Stimulated activated CD4-positive, alpha-beta T cell treated with anti-CD3 and anti-CD28 coated beads, Interleukin-1b, Interleukin-23, amount 100 ng/mL, for 24 hours (primary cell): ENCODE results near the gene TMEM179.
"Not testable (repeated sequence)": the region's sequence is repeated elsewhere in the genome, so short reads cannot be mapped to it uniquely, and the experiment has no call there.

ENCODE experiments used
- DNase-seq, 4 experiments: peaks; one replicate each; pipeline ENCODE4 v3.0.0-alpha.2; 2020; ENCODE audit warnings: low read depth in 4 of 4, low spot score in 1 of 4

TMEM179 gene

DNA sequence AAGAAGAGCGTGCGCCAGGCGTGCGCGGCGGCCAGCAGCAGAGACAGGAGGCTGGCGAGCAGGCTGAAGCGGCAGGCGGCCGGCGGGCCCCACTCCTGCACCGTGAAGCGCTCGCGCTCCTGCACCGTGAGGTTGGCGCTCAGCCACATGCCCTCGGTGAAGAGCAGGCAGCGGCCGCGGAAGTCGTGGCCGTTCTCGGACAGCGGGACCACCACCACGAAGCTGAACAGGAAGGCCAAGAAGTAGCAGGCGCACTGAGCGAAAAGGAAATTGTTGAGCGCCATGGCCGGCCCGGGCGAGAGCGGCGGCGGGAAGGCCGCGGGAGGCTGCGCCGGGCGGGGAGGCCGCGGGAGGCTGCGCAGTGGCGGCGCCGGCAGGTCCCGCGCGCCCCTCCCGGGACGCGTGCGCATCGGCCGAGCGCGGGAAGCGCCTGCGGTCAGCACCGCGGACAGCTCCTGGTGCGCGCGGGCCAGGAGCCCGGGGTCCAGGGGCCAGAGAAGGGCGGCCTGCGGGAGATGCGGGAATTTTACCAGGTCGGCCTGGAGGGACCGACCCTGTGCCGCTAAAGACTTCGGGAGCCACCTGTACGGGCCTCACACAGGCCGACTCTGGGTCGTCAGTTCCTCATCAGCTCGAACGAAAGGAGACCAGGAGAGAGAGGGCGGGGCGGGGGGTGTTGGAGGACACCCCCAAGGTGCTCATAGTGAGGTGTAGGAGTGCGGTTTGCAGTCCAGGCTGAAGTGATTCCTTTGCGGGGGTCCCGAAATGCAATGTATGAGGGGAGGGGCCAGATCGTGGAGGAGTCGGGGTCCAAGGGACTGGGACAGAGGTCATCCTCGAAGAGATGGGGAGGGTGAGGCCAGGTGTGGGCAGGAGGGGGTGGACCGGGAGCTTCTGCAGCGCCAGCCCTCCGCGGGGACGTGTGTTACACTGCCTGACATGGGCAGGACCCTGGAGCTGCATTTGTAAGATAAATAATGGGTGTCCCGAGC, at the start of gene TMEM179:
TMEM179 (minus strand) TSS at position 315 of the 992 bp plus-strand sequence; CDS start at position 284, 31 bp downstream.
- peak in 1 of 4 experiments; percentile 10 for DNase-seq

DNA sequence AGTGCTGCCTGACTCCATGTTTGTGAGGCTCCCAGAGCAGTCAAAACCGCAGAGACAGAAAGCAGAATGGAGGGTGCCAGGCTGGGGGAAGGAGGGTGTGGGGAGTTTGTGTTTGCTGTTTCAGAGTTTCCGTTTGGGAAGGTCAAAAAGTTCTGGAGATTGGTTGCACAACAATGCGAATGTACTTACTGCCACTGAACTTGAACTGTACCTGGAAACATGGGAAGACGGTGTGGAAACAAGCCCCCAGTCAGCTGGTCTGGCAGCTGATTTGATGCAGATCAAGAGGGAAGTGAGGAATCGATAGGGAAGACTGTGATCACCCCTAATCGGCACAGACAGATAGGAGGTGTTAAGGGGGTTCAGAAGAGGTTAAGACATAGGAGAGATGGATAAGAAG, 49.5 kb upstream of the TMEM179 start:
- no peak for DNase-seq

DNA sequence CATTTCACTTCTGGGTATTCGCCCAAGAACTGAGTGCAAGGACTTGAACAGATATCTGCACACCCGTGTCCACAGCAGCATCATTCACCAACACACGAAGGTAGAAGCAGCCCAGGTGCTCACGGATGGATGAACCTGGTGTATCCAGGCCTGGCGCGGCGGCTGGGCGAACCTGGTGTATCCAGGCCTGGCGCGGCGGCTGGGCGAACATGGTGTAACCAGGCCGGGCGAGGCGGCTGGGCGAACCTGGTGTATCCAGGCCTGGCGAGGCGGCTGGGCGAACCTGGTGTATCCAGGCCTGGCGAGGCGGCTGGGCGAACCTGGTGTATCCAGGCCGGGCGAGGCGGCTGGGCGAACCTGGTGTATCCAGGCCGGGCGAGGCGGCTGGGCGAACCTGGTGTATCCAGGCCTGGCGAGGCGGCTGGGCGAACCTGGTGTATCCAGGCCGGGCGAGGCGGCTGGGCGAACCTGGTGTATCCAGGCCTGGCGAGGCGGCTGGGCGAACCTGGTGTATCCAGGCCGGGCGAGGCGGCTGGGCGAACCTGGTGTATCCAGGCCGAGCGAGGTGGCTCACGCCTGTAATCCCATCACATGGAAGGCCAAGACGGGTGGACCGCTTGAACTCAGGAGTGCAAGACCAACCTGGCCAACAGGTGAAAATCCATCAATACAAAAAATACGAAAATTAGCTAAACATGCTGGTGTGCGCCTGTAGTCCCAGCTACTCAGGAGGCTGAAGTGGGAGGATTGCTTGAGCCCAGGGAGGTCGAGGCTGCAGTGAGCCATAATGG, 48.8 kb upstream of the TMEM179 start:
- not testable (repeated sequence) for DNase-seq

DNA sequence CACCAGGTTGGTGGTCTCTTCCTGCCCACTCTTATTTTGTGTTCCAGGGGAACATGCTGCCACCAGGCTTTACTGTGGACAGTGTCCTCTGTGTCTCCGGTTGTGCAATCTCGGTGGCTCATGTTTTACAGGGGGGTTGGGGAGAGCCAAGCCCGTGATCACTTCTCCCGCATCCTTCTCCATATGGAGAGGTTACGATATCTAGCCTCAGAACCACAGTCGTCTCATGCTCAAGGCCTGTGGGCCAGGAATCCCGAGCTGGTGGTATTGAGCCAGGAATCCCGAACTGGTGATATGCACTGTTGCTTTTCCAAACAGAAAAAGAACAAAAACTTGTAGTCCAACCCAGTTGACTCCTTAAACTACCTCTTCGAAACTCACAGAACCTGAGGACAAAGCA, 47.8 kb upstream of the TMEM179 start:
- no peak for DNase-seq

DNA sequence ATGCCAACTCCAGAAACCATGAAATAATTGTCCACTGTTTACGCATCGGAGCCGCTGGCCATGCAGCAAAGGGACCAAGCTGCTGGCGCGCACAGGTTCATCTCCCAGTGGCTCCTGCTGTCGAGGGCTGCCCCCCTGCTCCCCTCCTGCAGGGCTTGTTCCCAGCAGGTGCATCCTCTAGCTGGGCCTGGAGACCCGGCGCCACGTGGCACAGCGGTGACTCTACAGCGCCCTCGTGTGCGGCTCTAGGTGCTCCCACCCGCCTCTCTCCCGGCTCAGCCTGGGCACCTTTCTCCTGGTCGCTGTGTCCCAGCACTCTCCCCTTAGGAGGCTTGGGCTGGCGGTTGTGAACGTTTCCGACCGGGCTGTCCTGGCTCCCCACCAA, 47.3 kb upstream of the TMEM179 start:
- no peak for DNase-seq

DNA sequence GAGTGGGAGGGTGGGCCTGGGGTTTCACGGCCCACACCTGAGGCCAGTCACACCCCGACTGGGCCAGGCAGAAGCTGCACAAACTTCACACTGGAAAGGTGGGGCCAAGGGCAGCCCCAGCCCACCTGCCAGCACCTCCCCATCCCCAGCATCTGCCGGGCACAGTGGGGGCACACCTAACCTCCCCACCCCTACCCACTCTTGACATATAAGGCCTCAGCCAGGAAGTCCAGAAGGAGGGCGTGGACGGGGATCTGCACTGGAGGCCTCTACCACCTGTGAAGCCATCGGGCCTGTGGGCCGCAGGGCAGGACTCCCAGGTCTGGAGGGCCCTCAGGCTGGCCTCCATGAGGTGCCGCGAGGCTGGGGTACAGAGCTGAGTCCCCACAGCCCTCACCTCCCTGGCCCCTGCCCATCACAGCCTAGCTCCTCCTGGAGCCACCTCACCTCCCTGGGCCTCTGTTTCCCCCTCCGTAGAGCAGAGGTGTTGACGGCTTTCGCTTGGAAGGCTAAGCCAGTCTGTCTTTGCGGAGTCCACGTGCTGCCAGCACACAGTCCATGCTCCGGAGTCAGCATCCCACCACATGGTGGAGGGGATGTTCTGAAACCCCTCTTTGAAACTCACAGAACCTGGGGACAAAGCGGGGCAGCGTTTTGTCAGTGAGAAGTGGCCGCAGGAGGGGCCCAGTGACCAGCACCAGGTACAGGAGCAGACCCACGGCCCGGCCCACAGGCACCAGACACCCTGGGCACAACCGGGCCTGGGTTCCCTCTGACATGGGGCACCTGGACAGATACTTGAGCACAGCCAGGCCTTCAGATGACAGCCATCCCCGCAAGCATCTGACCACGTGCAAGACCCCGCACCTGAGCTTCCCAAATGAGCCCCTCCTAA, 46.7 kb upstream of the TMEM179 start:
- DNase-seq, result no peak

DNA sequence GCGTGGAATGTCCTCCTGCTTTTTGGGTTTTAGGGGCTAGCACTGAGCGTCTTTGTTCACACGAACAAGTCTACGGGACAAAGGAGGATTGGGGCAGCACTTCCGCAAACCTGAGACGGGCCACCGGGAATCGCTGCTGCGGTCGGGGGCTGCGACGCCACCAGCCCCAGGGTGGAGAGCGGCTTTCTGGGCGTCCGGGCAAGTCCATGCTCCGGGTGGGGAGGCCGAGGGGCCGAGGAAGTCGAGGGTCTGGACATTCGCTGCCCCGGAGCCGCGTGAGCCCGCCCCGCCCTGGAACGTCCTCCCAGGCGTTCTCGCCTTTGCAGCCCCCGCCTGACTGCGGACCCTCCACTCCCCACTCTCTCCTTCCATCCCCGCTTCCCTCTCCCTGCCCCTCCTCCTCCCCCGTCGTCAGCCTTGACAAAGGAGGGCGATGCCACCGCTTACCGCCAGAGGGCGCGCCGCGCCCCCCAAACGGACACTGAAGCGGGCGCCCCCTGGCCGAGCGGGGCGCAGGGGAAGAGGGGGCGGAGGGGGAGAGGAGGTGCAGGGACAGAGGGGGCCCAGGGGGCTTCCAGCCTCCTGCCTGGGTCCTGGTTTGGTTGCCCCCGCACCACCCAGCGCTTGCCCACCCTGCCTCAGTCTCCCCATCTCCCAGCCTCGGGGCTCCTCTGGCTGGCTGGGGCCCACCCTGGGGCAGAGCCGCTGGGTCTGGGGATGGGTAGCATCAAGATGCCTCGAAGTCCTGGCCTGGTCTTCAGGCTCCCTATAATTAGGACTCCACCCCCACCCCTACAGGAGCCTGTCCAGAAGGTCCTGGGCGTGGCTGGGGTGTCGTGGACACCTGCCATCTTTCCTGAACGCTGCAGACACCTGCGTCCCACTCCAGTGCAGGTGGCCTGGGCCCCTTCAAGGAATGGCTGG, 45.7 kb upstream of the TMEM179 start:
- DNase-seq, result peak; percentile 38 to 55 (median 45)

DNA sequence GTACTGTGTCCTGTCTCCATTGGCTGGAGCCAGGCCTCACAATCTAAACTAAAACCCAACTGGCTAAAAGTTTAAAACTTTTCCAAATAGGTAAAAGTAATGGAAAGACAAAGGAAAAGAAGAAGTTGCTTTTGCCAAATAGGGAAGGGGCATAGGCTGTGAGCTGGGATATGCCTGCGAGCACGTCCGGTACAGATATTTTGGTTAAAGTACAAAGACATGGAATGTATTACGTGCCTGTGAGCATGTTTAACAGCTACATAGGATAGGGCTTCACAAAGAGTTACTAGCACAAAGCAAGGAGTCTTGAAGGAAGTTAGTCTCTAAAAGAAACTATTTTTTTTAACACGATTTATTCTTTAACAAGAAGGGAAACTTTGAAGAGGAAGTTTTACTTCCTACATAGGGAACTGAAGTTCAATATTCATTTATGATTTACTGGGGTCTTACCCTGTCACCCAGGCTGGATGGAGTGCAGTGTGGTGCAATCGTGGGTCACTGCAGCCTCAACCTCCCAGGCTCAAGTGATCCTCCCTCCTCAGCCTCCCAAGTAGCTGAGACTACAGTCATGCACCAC, 43.0 kb upstream of the TMEM179 start:
- no peak for DNase-seq

DNA sequence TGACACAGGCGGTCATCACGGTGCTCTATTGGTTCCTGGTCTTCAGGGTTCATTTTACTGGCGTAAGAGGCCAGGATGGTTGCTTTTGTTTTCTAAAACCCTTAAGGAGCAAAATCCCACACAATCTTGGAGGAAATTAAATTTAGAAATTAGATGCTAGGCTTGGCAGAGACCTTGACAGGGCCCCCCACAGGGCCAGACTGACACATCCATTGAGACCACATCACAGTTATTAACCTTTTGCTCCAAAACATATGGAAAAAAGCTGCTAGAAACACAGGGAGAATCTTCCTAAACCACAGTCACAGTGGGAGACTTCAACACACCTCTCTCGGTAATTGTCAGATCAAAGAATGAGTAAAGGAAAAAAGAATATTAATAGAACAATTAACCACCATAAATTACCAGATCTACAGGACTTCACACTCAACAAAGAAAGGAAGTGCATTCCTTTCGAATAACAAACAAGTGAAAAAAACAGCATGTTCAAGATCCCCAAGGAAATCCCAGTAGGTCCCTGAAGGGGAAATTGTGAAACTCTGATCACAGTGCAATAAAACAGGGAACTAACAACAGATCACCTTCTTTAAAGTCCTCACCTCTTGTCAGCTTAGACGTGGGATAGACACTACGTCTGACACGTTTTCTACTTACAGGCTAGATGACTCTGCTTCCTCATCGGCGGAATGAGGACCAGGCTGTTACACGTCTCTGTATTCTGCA, 40.2 kb upstream of the TMEM179 start:
- no peak for DNase-seq

DNA sequence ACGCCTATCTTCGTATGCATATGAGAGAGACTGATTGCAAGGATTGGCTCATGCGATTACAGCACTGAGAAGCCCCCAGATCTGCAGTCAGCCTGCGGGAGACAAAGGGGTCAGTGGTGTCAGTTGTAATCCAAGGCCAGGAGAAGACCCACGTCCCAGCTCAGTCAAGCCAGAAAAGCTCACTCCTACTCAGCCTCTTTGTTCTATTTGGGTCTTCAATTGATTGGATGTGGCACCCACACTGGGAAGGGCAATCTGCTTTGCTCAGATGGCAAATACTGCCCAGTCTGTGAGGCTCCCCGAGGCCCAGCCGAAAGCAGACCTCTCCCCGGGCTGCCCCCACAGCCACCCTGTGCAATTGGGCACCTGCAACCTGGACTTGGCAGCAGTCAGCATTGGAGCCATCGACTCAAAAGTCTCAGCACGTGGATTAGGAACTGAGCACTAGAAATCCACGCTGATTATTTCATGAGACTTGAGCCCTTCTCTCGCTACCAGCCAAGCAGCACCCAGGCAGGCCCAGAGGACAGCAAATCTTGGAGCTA, 39.6 kb upstream of the TMEM179 start:
- DNase-seq, result no peak

DNA sequence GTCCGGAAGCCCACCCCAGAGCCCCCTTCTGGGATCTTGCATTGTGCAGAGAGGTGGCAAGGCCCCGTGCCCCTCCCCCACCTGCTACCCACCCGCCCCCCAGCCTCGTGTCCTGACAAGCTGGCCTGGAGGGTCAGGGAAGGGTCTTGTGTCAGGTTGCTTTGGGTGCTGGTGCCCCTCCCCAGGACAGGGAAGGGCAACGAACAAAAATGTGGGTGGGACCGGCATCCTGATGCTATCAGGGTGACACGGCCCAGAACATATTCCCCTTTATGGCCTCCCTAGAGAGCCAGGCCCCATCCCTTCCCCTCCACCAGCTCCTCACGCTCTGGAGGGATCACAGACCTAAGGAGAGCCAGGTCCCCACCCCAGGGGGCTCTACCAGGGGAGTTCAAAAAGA, 38.7 kb upstream of the TMEM179 start:
- no peak for DNase-seq

DNA sequence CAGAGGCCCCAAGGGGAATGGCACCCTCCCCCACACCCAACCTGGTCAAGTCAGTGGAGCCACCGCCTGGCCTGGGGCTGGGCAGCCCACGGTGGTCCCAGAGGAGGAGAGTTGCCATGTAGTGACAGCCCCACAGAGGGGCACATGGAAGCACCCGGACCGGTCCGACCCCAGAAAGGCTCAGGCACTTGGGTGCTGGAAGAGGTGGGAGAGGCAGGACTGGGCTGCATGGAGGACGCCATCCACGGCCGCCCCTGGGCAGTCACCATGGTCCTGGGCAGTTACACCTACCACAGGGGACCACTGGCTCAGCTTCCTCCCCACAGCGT, 37.9 kb upstream of the TMEM179 start:
- no peak for DNase-seq

DNA sequence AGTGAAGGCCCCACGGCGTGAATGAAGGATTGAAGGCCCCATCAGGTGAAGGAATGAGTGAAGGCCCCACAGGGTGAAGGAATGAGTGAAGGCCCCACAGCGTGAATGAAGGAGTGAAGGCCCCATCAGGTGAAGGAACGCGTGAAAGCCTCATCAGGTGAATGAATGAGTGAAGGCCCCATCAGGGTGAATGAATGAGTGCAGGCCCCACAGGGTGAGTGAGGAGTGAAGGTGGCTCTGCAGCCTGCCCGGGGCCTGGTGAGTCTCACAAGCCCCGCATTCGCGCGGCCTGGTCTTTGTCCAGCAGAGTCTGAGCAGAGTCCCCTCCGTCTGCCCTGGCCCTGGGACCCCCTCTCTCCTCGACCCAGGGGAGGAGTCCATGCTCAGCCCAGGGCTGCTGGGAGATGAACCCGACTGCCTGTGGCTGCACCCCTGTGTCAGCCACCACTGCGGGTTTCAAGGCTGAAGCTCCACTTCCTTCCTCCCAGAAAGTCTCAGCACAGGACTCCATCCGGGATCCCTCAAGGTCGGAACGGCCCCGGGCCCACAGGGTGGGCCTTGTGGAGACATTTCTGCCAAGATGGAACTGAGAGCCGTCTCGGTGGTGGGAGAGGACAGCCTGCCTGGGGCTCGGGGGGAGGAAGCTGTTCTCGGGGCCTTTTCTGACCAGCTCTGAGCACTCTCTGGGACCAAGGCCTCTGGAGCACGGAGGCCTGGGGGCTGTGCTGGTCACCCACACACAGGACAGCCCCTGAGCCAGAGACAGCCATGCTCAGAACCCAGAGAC, 37.4 kb upstream of the TMEM179 start:
- no peak for DNase-seq

DNA sequence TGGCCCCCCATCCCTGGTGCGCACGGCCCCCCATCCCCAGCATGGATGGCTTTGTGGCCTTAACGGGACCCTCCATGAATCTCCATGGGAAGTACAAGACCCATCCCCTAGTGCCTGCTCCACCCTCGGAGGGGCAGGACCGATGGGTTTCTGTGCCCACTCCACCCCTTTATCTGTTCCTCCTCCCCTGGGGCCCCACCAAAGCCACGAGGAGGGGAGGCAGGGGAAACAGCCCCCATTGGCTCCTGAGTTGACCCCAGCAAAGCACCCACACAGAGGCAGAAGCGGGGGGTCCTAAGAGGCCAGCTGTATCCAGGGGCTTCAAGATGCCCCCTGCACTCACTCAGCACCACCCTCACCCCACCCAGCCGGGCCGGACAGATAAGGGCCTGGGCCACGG, 36.1 kb upstream of the TMEM179 start:
- DNase-seq, result no peak

DNA sequence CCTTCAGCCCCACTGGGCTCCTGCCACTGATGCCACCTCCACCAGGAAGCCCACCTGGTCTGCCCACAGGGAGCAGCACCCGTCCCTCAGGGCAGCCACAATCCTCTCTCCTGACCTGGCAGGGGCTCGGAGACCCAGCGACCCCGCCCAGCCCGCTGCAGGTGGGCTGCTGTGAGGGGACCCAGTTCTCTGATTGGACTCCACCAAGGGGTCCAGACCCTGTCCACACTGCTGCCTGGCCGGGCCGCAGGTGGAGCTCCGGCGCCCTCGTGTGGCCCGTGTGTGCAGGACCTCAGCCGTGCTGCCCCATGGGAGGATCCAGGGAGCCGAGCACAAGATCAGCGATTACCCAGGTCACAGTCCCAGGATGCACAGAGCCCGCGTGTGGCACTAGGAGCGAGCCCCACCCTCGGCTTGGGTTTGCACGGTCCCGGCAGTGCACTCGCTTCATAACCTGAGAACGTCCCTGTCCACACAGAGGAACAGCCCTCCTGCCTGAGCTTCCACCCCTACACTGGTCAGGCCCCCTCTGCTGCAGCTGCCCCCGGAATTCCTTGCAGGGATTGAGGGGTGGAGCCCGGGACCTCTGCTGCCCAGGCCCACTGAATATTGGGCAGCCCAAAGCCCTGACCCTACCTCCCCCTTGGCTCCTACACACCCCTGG, 35.4 kb upstream of the TMEM179 start:
- DNase-seq, result peak in 1 of 4 experiments; percentile 23

DNA sequence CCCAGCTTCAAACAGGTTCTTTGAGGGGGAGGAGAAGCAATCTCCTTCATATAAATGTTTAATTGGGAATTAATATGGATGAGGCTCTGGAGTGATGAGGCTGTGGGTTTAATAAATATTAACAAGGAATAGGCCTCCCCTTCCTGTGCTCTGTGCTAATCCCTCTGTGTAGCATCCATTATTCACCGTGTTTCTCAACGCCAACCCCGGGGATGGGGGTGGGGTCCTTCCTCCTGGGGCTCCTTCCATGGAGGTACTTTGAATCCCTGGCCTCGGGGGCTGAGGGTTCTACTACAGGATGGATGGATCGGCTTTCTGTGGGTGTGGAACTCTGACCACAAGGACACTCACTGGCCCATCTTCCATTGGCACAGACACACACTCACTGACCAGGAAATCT, 34.9 kb upstream of the TMEM179 start:
- DNase-seq, result no peak

DNA sequence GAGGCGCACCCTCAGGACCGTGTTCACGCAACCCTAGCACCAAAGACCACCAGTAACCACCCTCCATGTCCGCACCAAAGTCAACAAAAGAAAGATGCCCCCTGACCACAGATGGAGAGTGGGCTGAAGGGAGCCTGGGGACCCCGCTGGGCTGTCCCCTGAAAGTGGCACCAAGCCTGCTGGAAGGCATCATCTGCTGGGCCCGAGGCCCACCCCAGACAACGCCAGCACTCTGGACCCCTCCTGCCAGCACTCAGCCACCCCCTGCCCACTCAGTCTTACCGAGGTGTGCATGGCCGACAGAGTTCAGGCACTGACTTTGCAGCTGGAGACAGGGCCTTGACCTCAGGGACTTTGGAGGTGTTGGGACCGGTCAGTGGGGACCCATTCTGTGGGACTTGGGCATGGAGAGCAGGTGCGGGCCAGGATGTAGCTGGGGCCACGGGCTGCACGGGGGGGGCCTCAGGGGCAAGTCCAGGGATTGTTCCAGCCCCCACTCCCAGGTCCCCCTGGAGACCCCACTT, 34.4 kb upstream of the TMEM179 start:
- DNase-seq, result no peak
